ENCODE data around the gene PGAP3. TPM values are rescaled to one million over a fixed set of nuclear protein-coding genes. Genes with fewer than 3 reads are reported as not detected.

Gene PGAP3
- total RNA-seq, 1 experiment from 2014 or later, result 5.9 TPM

DNA sequence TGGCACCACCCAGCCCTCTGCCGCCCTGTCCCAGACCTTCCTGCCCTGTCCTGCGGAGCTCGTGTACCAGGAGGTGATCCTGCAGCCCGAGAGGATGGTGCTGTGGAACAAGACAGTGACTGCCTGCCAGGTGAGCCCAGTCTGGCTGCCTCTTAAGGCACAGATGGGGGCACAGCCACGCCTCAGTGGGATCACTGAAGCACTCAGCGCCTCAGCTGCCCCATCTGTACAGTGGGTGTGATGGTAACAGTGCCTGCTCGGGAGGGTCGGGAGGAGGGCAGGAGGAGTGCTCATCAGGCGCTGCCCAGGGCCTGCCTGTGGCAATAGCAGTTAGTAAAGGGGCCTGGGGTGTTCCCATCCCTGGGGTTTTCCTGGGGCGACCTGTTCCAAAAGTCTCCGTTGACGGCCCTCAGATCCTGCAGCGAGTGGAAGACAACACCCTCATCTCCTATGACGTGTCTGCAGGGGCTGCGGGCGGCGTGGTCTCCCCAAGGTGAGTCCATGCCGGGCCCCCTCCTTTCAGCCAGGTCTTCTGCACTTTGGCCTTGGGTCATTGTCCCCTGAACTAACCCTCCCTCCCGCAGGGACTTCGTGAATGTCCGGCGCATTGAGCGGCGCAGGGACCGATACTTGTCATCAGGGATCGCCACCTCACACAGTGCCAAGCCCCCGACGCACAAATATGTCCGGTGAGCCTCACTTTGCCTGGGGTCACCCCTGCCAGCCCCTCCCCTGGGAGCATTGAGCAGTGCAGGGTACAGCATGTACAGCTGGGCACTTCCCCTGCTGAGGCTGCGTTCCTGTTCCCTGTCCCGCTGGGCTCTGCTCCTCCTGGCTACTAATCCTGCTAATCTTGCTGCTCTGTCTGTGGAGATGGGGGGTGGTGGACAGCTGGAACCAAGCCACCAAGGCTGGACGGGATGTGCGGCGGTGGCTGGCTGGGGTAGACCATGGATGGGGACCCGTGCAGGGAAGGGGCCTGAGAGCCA is 27.2 kb downstream of the PGAP3 start:
- TF ChIP-seq, protein P1, sequence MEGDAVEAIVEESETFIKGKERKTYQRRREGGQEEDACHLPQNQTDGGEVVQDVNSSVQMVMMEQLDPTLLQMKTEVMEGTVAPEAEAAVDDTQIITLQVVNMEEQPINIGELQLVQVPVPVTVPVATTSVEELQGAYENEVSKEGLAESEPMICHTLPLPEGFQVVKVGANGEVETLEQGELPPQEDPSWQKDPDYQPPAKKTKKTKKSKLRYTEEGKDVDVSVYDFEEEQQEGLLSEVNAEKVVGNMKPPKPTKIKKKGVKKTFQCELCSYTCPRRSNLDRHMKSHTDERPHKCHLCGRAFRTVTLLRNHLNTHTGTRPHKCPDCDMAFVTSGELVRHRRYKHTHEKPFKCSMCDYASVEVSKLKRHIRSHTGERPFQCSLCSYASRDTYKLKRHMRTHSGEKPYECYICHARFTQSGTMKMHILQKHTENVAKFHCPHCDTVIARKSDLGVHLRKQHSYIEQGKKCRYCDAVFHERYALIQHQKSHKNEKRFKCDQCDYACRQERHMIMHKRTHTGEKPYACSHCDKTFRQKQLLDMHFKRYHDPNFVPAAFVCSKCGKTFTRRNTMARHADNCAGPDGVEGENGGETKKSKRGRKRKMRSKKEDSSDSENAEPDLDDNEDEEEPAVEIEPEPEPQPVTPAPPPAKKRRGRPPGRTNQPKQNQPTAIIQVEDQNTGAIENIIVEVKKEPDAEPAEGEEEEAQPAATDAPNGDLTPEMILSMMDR (conservative IDR thresholded peaks at IDR 0.05; ENCODE audit: low read depth, low read length), result no peak
- no peak for TF ChIP-seq EZH2phosphoT487 (IDR thresholded peaks at IDR 0.05; ENCODE audit: borderline replicate concordance, low read length)
- TF ChIP-seq EZH2 (IDR thresholded peaks at IDR 0.05; ENCODE audit: low read length, unreplicated experiment), result no peak
- CTCF ChIA-PET, result no interaction called here
- H4K20me1 ChIP-seq (ENCODE audit: low read length), result no peaks in the 10 kb centered on the region
- no peaks in the 10 kb centered on the region for H3K4me1 ChIP-seq (ENCODE audit: insufficient read depth, low read length)
- H3F3A ChIP-seq (ENCODE audit: low read length, unreplicated experiment), result no peaks in the 10 kb centered on the region
- POLR2A ChIA-PET (ENCODE audit: unreplicated experiment), result no interaction called here
- no peaks in the 10 kb centered on the region for H3K9me3 ChIP-seq (ENCODE audit: low read length)
- intact Hi-C loops (cut with micrococcal nuclease), result no loop called here
- H3K27ac ChIP-seq (ENCODE audit: low read length), result no peak overlapping the region
- no peaks in the 10 kb centered on the region for H3K27me3 ChIP-seq (ENCODE audit: low read length)
- DNase-seq, result no peak
- H3K9ac ChIP-seq (ENCODE audit: low read length), result no peak overlapping the region
- no TSS peak for BruUV-seq (replicated peaks)
- H3K36me3 ChIP-seq (ENCODE audit: low read depth, low read length), result no peaks in the 10 kb centered on the region
- H2AFZ ChIP-seq (ENCODE audit: low read length), result no peak overlapping the region
- H3K79me2 ChIP-seq (ENCODE audit: low read length), result no peaks in the 10 kb centered on the region
- ATAC-seq, result no peak
- H3K4me2 ChIP-seq (ENCODE audit: low read length), result no peak overlapping the region
- H3K9me2 ChIP-seq (replicated peaks; ENCODE audit: low read length), result no peaks in the 10 kb centered on the region
- H3K4me3 ChIP-seq (ENCODE audit: low read length), result no peak overlapping the region

DNA sequence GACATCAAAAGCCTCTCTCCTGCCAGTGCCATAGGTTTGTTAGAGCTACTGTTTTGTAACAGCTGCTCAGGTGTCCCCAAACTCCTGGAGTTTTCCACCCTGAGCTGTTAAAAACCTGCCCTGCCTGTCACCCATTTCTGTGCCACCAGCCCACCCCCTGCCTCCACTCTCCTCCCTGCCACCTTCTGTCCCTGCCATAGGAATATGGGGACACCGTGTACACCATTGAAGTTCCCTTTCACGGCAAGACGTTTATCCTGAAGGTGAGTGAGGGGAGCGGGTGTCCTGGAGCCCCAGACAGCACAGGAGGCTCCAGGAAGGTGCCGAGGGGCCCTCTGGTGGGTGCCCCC is 27.9 kb downstream of the PGAP3 start:
- no peaks in the 10 kb centered on the region for H3K36me3 ChIP-seq (ENCODE audit: low read depth, low read length)
- no peaks in the 10 kb centered on the region for H3K79me2 ChIP-seq (ENCODE audit: low read length)
- H2AFZ ChIP-seq (ENCODE audit: low read length), result no peak overlapping the region
- no peaks in the 10 kb centered on the region for H4K20me1 ChIP-seq (ENCODE audit: low read length)
- no peaks in the 10 kb centered on the region for H3K9me3 ChIP-seq (ENCODE audit: low read length)
- no peaks in the 10 kb centered on the region for H3F3A ChIP-seq (ENCODE audit: low read length, unreplicated experiment)
- ATAC-seq, result no peak
- no peak for DNase-seq
- no peak overlapping the region for H3K9ac ChIP-seq (ENCODE audit: low read length)
- H3K4me2 ChIP-seq (ENCODE audit: low read length), result no peak overlapping the region
- no peak overlapping the region for H3K4me3 ChIP-seq (ENCODE audit: low read length)
- ChIA-PET CTCF (no interaction called here), POLR2A (ENCODE audit: unreplicated experiment) (no interaction called here)
- TF ChIP-seq EZH2phosphoT487 (IDR thresholded peaks at IDR 0.05; ENCODE audit: borderline replicate concordance, low read length) (no peak), EZH2 (IDR thresholded peaks at IDR 0.05; ENCODE audit: low read length, unreplicated experiment) (no peak)
- TF ChIP-seq, protein P1 (conservative IDR thresholded peaks at IDR 0.05; ENCODE audit: low read depth, low read length), result no peak
- BruUV-seq (replicated peaks), result no TSS peak
- no peaks in the 10 kb centered on the region for H3K4me1 ChIP-seq (ENCODE audit: insufficient read depth, low read length)
- no peaks in the 10 kb centered on the region for H3K27me3 ChIP-seq (ENCODE audit: low read length)
- intact Hi-C loops (cut with micrococcal nuclease), result no loop called here
- H3K9me2 ChIP-seq (replicated peaks; ENCODE audit: low read length), result no peaks in the 10 kb centered on the region
- no peak overlapping the region for H3K27ac ChIP-seq (ENCODE audit: low read length)

All from PC-3 (cell line).